K562 (cell line): ENCODE data around the gene MAGI2. TPM values are rescaled to one million over a fixed set of nuclear protein-coding genes. Genes with fewer than 3 reads are reported as not detected.

ENCODE experiments used
- ATAC-seq: fragments of 200-7000 bp; cut with Tn5 transposase; 3 replicates; pipeline ENCODE4 v1.9.1; 2020; ENCODE audit warnings: moderate library complexity
- BruUV-seq: library from RNA; stranded (reverse); fragments of 400-500 nt; replicated peaks from 2 replicates; lab custom pipeline; 2021; lab: Mats Ljungman, UMichigan
- CTCF ChIA-PET: fragments of 300-600 bp; formaldehyde crosslinking; extraction: SDS; loops from one replicate; lab custom pipeline; 2021; ENCODE audit warnings: low intra/inter-chr PET ratio; lab: Yijun Ruan, JAX
- POLR2A ChIA-PET: fragments of 300-600, 350-650 bp; sonication (Branson Sonifier 250); formaldehyde crosslinking; extraction: SDS; loops from one replicate; lab custom pipeline; 2021; ENCODE audit warnings: antibody characterized with exemption, inconsistent platforms; lab: Yijun Ruan, JAX
- DNase-seq, 4 experiments: peaks; one replicate each; pipeline versions ENCODE4 v3.0.0 to v3.0.0-alpha.2; 2011 to 2018; ENCODE audit warnings: low spot score in 3 of 4, mixed read lengths in 3 of 4; ENCODE audit errors: extremely low read depth in 1 of 4
- FAIRE-seq: peaks from 2 replicates; lab custom pipeline; 2011; peaks lifted over from hg19 to GRCh38; lab: Jason Lieb, UNC
- H2AFZ ChIP-seq: 2 replicates; pipeline ENCODE4 v1.6.0; 2011; ENCODE audit warnings: low read depth, low read length, control low read depth, inconsistent platforms
- H3K27ac ChIP-seq: fragments of 200-600 bp; 3 replicates; pipeline ENCODE4 v1.8.0; 2011; ENCODE audit warnings: low read depth, mild to moderate bottlenecking, control low read depth, inconsistent platforms, low read length, moderate library complexity, mixed read lengths; ENCODE audit errors: extremely low read depth
- H3K27me3 ChIP-seq, 2 experiments: fragments of 300-600 bp in 1 of 2; 2 replicates in 1 of 2; 3 replicates in 1 of 2; pipeline versions ENCODE4 v1.6.0 to v1.8.0; 2011; ENCODE audit warnings: inconsistent platforms in 2 of 2, low read length in 2 of 2, mild to moderate bottlenecking in 1 of 2, mixed read lengths in 1 of 2, moderate library complexity in 1 of 2; ENCODE audit not compliant: control insufficient read depth in 2 of 2, insufficient read depth in 2 of 2
- H3K36me3 ChIP-seq: fragments of 300-600 bp; 3 replicates; pipeline ENCODE4 v1.8.0; 2011; ENCODE audit warnings: mild to moderate bottlenecking, low read length, inconsistent platforms; ENCODE audit not compliant: control insufficient read depth, insufficient read depth
- H3K4me1 ChIP-seq, 2 experiments: fragments of 200-600 bp in 1 of 2; replicated peaks in 1 of 2; 2 replicates in 1 of 2; 3 replicates in 1 of 2; pipeline versions ENCODE4 v1.5.1 to v1.8.0; 2011; ENCODE audit warnings: inconsistent platforms in 2 of 2, low read length in 2 of 2, mild to moderate bottlenecking in 1 of 2, mixed read lengths in 1 of 2, moderate library complexity in 1 of 2; ENCODE audit not compliant: control insufficient read depth in 2 of 2, insufficient read depth in 2 of 2
- H3K4me2 ChIP-seq: 2 replicates; pipeline ENCODE4 v1.6.1; 2011; ENCODE audit warnings: low read length, control low read depth, inconsistent platforms, mixed read lengths; ENCODE audit not compliant: insufficient read depth
- H3K4me3 ChIP-seq: fragments of 200-600 bp; sonication (generic), shearing (Covaris generic); 2 replicates; pipeline ENCODE4 v1.5.1; 2016; ENCODE audit warnings: control low read depth, inconsistent platforms
- H3K79me2 ChIP-seq: fragments of 200-600 bp; 3 replicates; pipeline ENCODE4 v1.8.0; 2011; ENCODE audit warnings: low read length, inconsistent platforms; ENCODE audit not compliant: control insufficient read depth, insufficient read depth
- H3K9ac ChIP-seq, 2 experiments: 2 replicates each; pipeline versions ENCODE4 v1.6.0 to v1.6.1; 2011; ENCODE audit warnings: low read depth in 2 of 2, low read length in 2 of 2, control low read depth in 1 of 2, inconsistent platforms in 1 of 2, mild to moderate bottlenecking in 1 of 2, mixed read lengths in 1 of 2; ENCODE audit not compliant: insufficient read depth in 1 of 2
- H3K9me1 ChIP-seq: one replicate; pipeline ENCODE4 v1.6.0; 2011; ENCODE audit warnings: inconsistent platforms, mild to moderate bottlenecking, low read length, moderate library complexity; ENCODE audit not compliant: control insufficient read depth, insufficient read depth
- H3K9me3 ChIP-seq: replicated peaks from 2 replicates; pipeline ENCODE4 v1.5.1; 2011; ENCODE audit warnings: low read depth, low read length, inconsistent platforms; ENCODE audit not compliant: control insufficient read depth, insufficient read depth
- H4K20me1 ChIP-seq: replicated peaks from 2 replicates; pipeline ENCODE4 v1.6.1; 2011; ENCODE audit warnings: low read length, inconsistent platforms, mixed read lengths; ENCODE audit not compliant: control insufficient read depth, insufficient read depth
- CEBPZ ChIP-seq: fragments of 150-350 bp; IDR thresholded peaks from 2 replicates; pipeline ENCODE4 v1.6.1; 2014; ENCODE audit warnings: low read depth, mild to moderate bottlenecking, low read length, borderline replicate concordance
- MAX ChIP-seq: sonication (generic); formaldehyde crosslinking; IDR thresholded peaks from 2 replicates; pipeline ENCODE4 v1.9.0; 2022; ENCODE audit warnings: mild to moderate bottlenecking, missing genetic modification reagents
- MECOM ChIP-seq: fragments of 250-450 bp; sonication (Bioruptor Pico); IDR thresholded peaks from 2 replicates; pipeline ENCODE4 v1.8.0; 2022; ENCODE audit warnings: inconsistent platforms
- MLLT1 ChIP-seq, 2 experiments: fragments of 450-650 bp; IDR thresholded peaks; 2 replicates each; pipeline ENCODE4 v1.6.1; 2016
- NFATC3 ChIP-seq: fragments of 450-650 bp; IDR thresholded peaks from 2 replicates; pipeline ENCODE4 v1.6.1; 2017; ENCODE audit warnings: mild to moderate bottlenecking
- SAP30 ChIP-seq: fragments of 200-600 bp; sonication (generic); IDR thresholded peaks from 2 replicates; pipeline ENCODE4 v1.6.1; 2012; ENCODE audit warnings: borderline replicate concordance, low read depth, mild to moderate bottlenecking, moderate library complexity, low read length, control low read depth, inconsistent platforms; ENCODE audit not compliant: insufficient read depth, poor library complexity, severe bottlenecking
- SMARCC2 ChIP-seq: fragments of 450-650 bp; IDR thresholded peaks from 2 replicates; pipeline ENCODE4 v1.6.1; 2017; ENCODE audit warnings: antibody characterized with exemption, moderate library complexity, mild to moderate bottlenecking, low read depth
- ZBTB8A ChIP-seq: fragments of 450-650 bp; IDR thresholded peaks from 2 replicates; pipeline ENCODE4 v1.6.1; 2018; ENCODE audit warnings: mild to moderate bottlenecking, moderate library complexity; ENCODE audit not compliant: partially characterized antibody
- ZNF584 ChIP-seq: fragments of 200-800 bp; sonication (Bioruptor generic); IDR thresholded peaks from 2 replicates; pipeline ENCODE4 v1.6.1; 2016; ENCODE audit warnings: low read depth, mild to moderate bottlenecking, missing genetic modification characterization, missing compliant biosample characterization
- WGBS: fragments of 100-300 bp; shearing (Covaris generic); methylation state at CpG from one replicate; pipeline ENCODE4 v1.1.6; 2016; ENCODE audit warnings: low coverage, mixed read lengths; ENCODE audit not compliant: insufficient coverage; ENCODE audit errors: missing lambda C conversion rate; 5-methylcytosine and 5-hydroxymethylcytosine counted together
- in situ Hi-C: fragments of 300-500 bp; cut with MboI; formaldehyde crosslinking; loops from 4 replicates; pipeline ENCODE4 v1.15.0; 2018; ENCODE audit warnings: inconsistent platforms, mixed read lengths
- intact Hi-C: fragments of 100-400 bp; cut with micrococcal nuclease; formaldehyde crosslinking; loops from 2 replicates; pipeline ENCODE4 v1.14.2; 2022
- polyA plus RNA-seq, 8 experiments: library from polyadenylated mRNA; depleted of rRNA in 4 of 8; stranded (reverse) in 5 of 8; unstranded in 3 of 8; fragments of >200 nt; fragmentation: Nextera tagmentation in 2 of 8; fragmentation: Illumina TruSeq in 1 of 8; extraction: Ambion mirVana in 2 of 8; extraction: Trizol in 1 of 8; gene quantifications; 2 replicates each; pipeline versions ENCODE4 v1.2.1 to v1.2.3, GENCODE V29; 2011 to 2014; ENCODE audit warnings: inconsistent platforms in 1 of 8, missing spikeins in 1 of 8
- total RNA-seq, 7 experiments: library from RNA; depleted of rRNA in 6 of 7; stranded (reverse); fragments of >200 nt in 6 of 7; fragmentation: Illumina TruSeq in 2 of 7; extraction: Trizol in 2 of 7; gene quantifications; 2 replicates each; pipeline versions ENCODE4 v1.2.1 to v1.2.3, GENCODE V29; 2011 to 2021; ENCODE audit warnings: low replicate concordance in 1 of 7

MAGI2 gene
- total and polyA plus RNA-seq, 9 of the 15 experiments (the other 6 are each of a cell fraction or from before 2014, with no cell fraction given): 0.27 to 1.4 (median 0.70) TPM

- no peak for TF ChIP-seq CEBPZ
- no peak for TF ChIP-seq ZNF584 (CRISPR knock-in tag)
- TF ChIP-seq NFATC3: no peak
- no peak for TF ChIP-seq SAP30
- no peak for TF ChIP-seq ZBTB8A
- TF ChIP-seq, all 486 proteins: peak for 1
Measured at GRCh38 chr7:78367280-78367773, 1086.1 kb downstream of the MAGI2 start (continued).

- H2AFZ ChIP-seq: no peak overlapping the region
- no peak overlapping the region for H3K4me3 ChIP-seq
- intact Hi-C loops (no loop called here), in situ Hi-C loops (no loop called here)
- POLR2A ChIA-PET: interaction anchor here (0.6 to 1.1 kb wide), 2 partner anchors 28 to 951 kb away, joined by 4 to 5 read pairs; no protein-coding TSS in a partner anchor
- no peaks in the 10 kb centered on the region for H3K9me3 ChIP-seq
- H3K79me2 ChIP-seq: no peaks in the 10 kb centered on the region
- ATAC-seq (peak; percentile 63; the same call in 2 of the 3 replicates), FAIRE-seq (no peak), DNase-seq (peak in 1 of 4 experiments; percentile 2)
- H3K4me2 ChIP-seq: no peak overlapping the region
- H3K27ac ChIP-seq: no peak overlapping the region
- 2% methylated on average over 4 of the region's 4 CpGs for WGBS
- no peaks in the 10 kb centered on the region for H3K4me1 ChIP-seq
- H3K9me1 ChIP-seq: no peaks in the 10 kb centered on the region
- BruUV-seq: no TSS peak
- H4K20me1 ChIP-seq: no peaks in the 10 kb centered on the region
- no peaks in the 10 kb centered on the region for H3K36me3 ChIP-seq
- CTCF ChIA-PET: no interaction called here
- H3K27me3 ChIP-seq: no peaks in the 10 kb centered on the region
- H3K9ac ChIP-seq: no peak overlapping the region
- no peak for TF ChIP-seq SMARCC2
- no peak for TF ChIP-seq MECOM (CRISPR knock-in tag)
- no peak for TF ChIP-seq MAX (CRISPR knock-in tag)
- no peak for TF ChIP-seq MLLT1 (IDR thresholded peaks at IDR 0.05)
Measured at GRCh38 chr7:78363866-78364265, 1089.6 kb downstream of the MAGI2 start.
